GM12878 (cell line): ENCODE results near the gene ZFAND2B. TPM values are rescaled to one million over a fixed set of nuclear protein-coding genes. Genes with fewer than 3 reads are reported as not detected.
A peak's percentile ranks its signal among the peaks of the same experiment; 100 is the strongest.

Experiments used
- ATAC-seq: fragments of 200-7000 bp; cut with Tn5 transposase; 3 replicates; pipeline ENCODE4 v1.9.1; 2020; ENCODE audit warnings: mild to moderate bottlenecking, moderate library complexity
- BruUV-seq: library from RNA; stranded (reverse); fragments of 400-500 nt; replicated peaks from 2 replicates; lab custom pipeline; 2021; lab: Mats Ljungman, UMichigan
- CTCF ChIA-PET: fragments of 300-600 bp; sonication (Branson Sonifier 250); formaldehyde crosslinking; extraction: SDS; loops from one replicate; lab custom pipeline; 2021; ENCODE audit warnings: inconsistent platforms; lab: Yijun Ruan, JAX
- POLR2A ChIA-PET: fragments of 350-600 bp; formaldehyde crosslinking; extraction: SDS; loops from one replicate; lab custom pipeline; 2021; ENCODE audit warnings: inconsistent platforms; lab: Charles Lee
- RAD21 ChIA-PET: fragments of 300-600 bp; sonication (Branson Sonifier 250); formaldehyde crosslinking; loops from one replicate; lab custom pipeline; 2023; ENCODE audit warnings: antibody characterized with exemption; ENCODE audit not compliant: unreplicated experiment; lab: Charles Lee
- SMC1A ChIA-PET: fragments of 300-600 bp; sonication (Branson Sonifier 250); formaldehyde crosslinking; loops from one replicate; lab custom pipeline; 2023; ENCODE audit not compliant: unreplicated experiment, uncharacterized antibody; lab: Charles Lee
- DNase-seq: peaks from one replicate; pipeline ENCODE4 v3.0.0-alpha.2; 2011; ENCODE audit warnings: low read depth, low spot score
- FAIRE-seq: peaks from 3 replicates; lab custom pipeline; 2011; peaks lifted over from hg19 to GRCh38; lab: Jason Lieb, UNC
- H2AFZ ChIP-seq: 2 replicates; pipeline ENCODE4 v1.6.0; 2011; ENCODE audit warnings: low read depth, low read length, control low read depth; ENCODE audit not compliant: control insufficient read depth
- H3K27ac ChIP-seq: 2 replicates; pipeline ENCODE4 v1.5.1; 2011; ENCODE audit warnings: control low read depth; ENCODE audit not compliant: control insufficient read depth, insufficient read depth
- H3K27me3 ChIP-seq, 2 experiments: replicated peaks in 1 of 2; 2 replicates each; pipeline versions ENCODE4 v1.6.0 to v1.6.1; 2011; ENCODE audit warnings: low read length in 1 of 2; ENCODE audit not compliant: control insufficient read depth in 2 of 2, insufficient read depth in 2 of 2
- H3K36me3 ChIP-seq, 2 experiments: 2 replicates each; pipeline ENCODE4 v1.5.1; 2011; ENCODE audit warnings: low read length in 1 of 2; ENCODE audit not compliant: control insufficient read depth in 2 of 2, insufficient read depth in 2 of 2
- H3K4me1 ChIP-seq: 2 replicates; pipeline ENCODE4 v1.6.1; 2011; ENCODE audit warnings: mild to moderate bottlenecking, low read length, moderate library complexity, mixed read lengths; ENCODE audit not compliant: control insufficient read depth, insufficient read depth
- H3K4me2 ChIP-seq: 2 replicates; pipeline ENCODE4 v1.6.0; 2011; ENCODE audit warnings: control low read depth; ENCODE audit not compliant: control insufficient read depth, insufficient read depth
- H3K4me3 ChIP-seq: fragments of 200-600 bp; sonication (generic); 2 replicates; pipeline ENCODE4 v1.5.1; 2016
- H3K79me2 ChIP-seq: 2 replicates; pipeline ENCODE4 v1.6.0; 2011; ENCODE audit warnings: low read length; ENCODE audit not compliant: control insufficient read depth, insufficient read depth
- H3K9ac ChIP-seq: 2 replicates; pipeline ENCODE4 v1.8.0; 2011; ENCODE audit warnings: low read length, control low read depth, mixed read lengths; ENCODE audit not compliant: control insufficient read depth, insufficient read depth
- H3K9me3 ChIP-seq: replicated peaks from 3 replicates; pipeline ENCODE4 v1.5.1; 2011; ENCODE audit warnings: mild to moderate bottlenecking, low read length; ENCODE audit not compliant: control insufficient read depth, insufficient read depth
- H4K20me1 ChIP-seq: 2 replicates; pipeline ENCODE4 v1.6.0; 2011; ENCODE audit not compliant: control insufficient read depth, insufficient read depth
- BCL11A ChIP-seq: IDR thresholded peaks from 2 replicates; pipeline ENCODE4 v1.6.1; 2011; ENCODE audit warnings: low read depth, low read length
- ETV6 ChIP-seq, 2 experiments: fragments of 450-650 bp in 1 of 2; IDR thresholded peaks in 1 of 2; conservative IDR thresholded peaks in 1 of 2; 2 replicates each; pipeline ENCODE4 v1.6.1; 2014; ENCODE audit warnings: antibody characterized with exemption in 1 of 2, borderline replicate concordance in 1 of 2, low read depth in 1 of 2, mild to moderate bottlenecking in 1 of 2, moderate library complexity in 1 of 2
- FOS ChIP-seq: IDR thresholded peaks from 3 replicates; pipeline ENCODE4 v1.6.1; 2011; ENCODE audit warnings: borderline replicate concordance; ENCODE audit not compliant: insufficient read length; ENCODE audit errors: extremely low read depth
- HDGF ChIP-seq: fragments of 450-650 bp; IDR thresholded peaks from 2 replicates; pipeline ENCODE4 v1.6.1; 2016; ENCODE audit warnings: antibody characterized with exemption
- MYB ChIP-seq: fragments of 150-350 bp; IDR thresholded peaks from 2 replicates; pipeline ENCODE4 v1.6.1; 2014; ENCODE audit warnings: mild to moderate bottlenecking, low read depth, low read length, borderline replicate concordance
- NFIC ChIP-seq: IDR thresholded peaks from 2 replicates; pipeline ENCODE4 v1.6.1; 2012; ENCODE audit warnings: low read depth, mild to moderate bottlenecking, inconsistent platforms, low read length, moderate library complexity
- POLR2A ChIP-seq: IDR thresholded peaks from 2 replicates; pipeline ENCODE4 v1.6.1; 2011; ENCODE audit warnings: low read depth, mild to moderate bottlenecking, low read length
- SPI1 ChIP-seq: IDR thresholded peaks from 2 replicates; pipeline ENCODE4 v1.6.1; 2011; ENCODE audit warnings: low read depth, mild to moderate bottlenecking, low read length, moderate library complexity, borderline replicate concordance; ENCODE audit not compliant: insufficient read depth
- WRNIP1 ChIP-seq: IDR thresholded peaks from 2 replicates; pipeline ENCODE4 v1.6.1; 2011; ENCODE audit warnings: low read depth, low read length, improper control_type of control experiment, borderline replicate concordance
- WGBS: methylation state at CpG from one replicate; pipeline ENCODE4 v1.1.6; 2016; ENCODE audit warnings: low lambda C conversion rate; ENCODE audit not compliant: insufficient replicate concordance, insufficient coverage; ENCODE audit errors: missing lambda C conversion rate; 5-methylcytosine and 5-hydroxymethylcytosine counted together
- in situ Hi-C: fragments of 300-500 bp; cut with MboI; formaldehyde crosslinking; loops from 9 replicates; pipeline ENCODE4 v1.14.3; 2018; ENCODE audit warnings: mixed read lengths
- intact Hi-C: fragments of 100-400 bp; cut with micrococcal nuclease; formaldehyde crosslinking; loops from one replicate; pipeline ENCODE4 v1.14.2; 2022; ENCODE audit not compliant: unreplicated experiment
- polyA plus RNA-seq, 11 experiments: library from polyadenylated mRNA; depleted of rRNA in 4 of 11; unstranded in 6 of 11; stranded (reverse) in 5 of 11; fragments of >200 nt; fragmentation: Nextera tagmentation in 4 of 11; fragmentation: Illumina TruSeq in 1 of 11; extraction: Ambion mirVana in 4 of 11; extraction: Trizol in 1 of 11; gene quantifications; 1 replicate in 1 of 11; 2 replicates in 10 of 11; pipeline versions ENCODE4 v1.2.1 to v1.2.3, GENCODE V29; 2011 to 2016; ENCODE audit warnings: inconsistent platforms in 2 of 11, missing spikeins in 2 of 11, low read depth in 1 of 11
- total RNA-seq, 4 experiments: library from RNA; depleted of rRNA in 3 of 4; stranded (reverse); fragments of >200 nt in 3 of 4; fragmentation: Illumina TruSeq in 1 of 4; extraction: Trizol in 1 of 4; gene quantifications; 2 replicates each; pipeline versions ENCODE4 v1.2.1 to v1.2.3, GENCODE V29; 2013 to 2021
- TF ChIP-seq, protein P1 (sequence below): fragments of 450-650 bp; IDR thresholded peaks from 2 replicates; pipeline ENCODE4 v1.6.1; 2017; ENCODE audit warnings: mild to moderate bottlenecking
- TF ChIP-seq, protein P2 (sequence below): IDR thresholded peaks from 2 replicates; pipeline ENCODE4 v1.6.1; 2012; ENCODE audit warnings: low read length, inconsistent platforms

ZFAND2B gene
- total and polyA plus RNA-seq, 10 of the 15 experiments (the other 5 are each of a cell fraction or from before 2014, with no cell fraction given) = 5.4 to 28.1 (median 22.4) TPM

GRCh38 chr2:219215871-219216534 is 9.4 kb downstream of the ZFAND2B start:
- no TSS peak for BruUV-seq
- ChIA-PET SMC1A (interaction anchor here (0.7 to 2.4 kb wide), 3 partner anchors 10 to 79 kb away, joined by 3 to 9 read pairs (median 7); partner anchors contain the start of gene ZFAND2B), POLR2A (interaction anchor here (0.5 to 3.8 kb wide), 6 partner anchors 9 to 40 kb away, joined by 3 to 21 read pairs (median 4); partner anchors contain the start of genes ANKZF1, ATG9A, CNPPD1 and TUBA4B), CTCF (interaction anchor here (0.8 to 3.2 kb wide), 9 partner anchors 9 to 136 kb away, joined by 3 to 14 read pairs (median 4); partner anchors contain the start of gene ZFAND2B), RAD21 (interaction anchor here (1.3 kb wide), 1 partner anchor 40 kb away, joined by 4 read pairs; the partner anchor contains the start of gene CNPPD1)
- no peak for DNase-seq
- H2AFZ ChIP-seq = no peak overlapping the region
- H3K27me3 ChIP-seq = no peaks in the 10 kb centered on the region
- FAIRE-seq = no peak
- H3K36me3 ChIP-seq = peaks cover 1 to 18% of the 10 kb centered on the region in 2 experiments
- no peak overlapping the region for H3K4me3 ChIP-seq
- intact Hi-C loops = no loop called here
- H3K4me2 ChIP-seq = peak overlapping the region; percentile 99; the same call in 1 of the 2 replicates
- H3K9me3 ChIP-seq = no peaks in the 10 kb centered on the region
- in situ Hi-C loops = no loop called here
- WGBS = over 99% methylated on average over 27 of the region's 27 CpGs
- H3K79me2 ChIP-seq = peaks cover 14% of the 10 kb centered on the region
- no peak overlapping the region for H3K9ac ChIP-seq
- TF ChIP-seq POLR2A (0 out of 2 replicates have a peak, but pooled peaks have one; percentile 30), SPI1 (no peak), MYB (no peak)
- H3K27ac ChIP-seq = no peak overlapping the region
- H3K4me1 ChIP-seq = peaks cover 16% of the 10 kb centered on the region
- no peak for ATAC-seq
- no peaks in the 10 kb centered on the region; the same call in 1 of the 2 replicates for H4K20me1 ChIP-seq

GRCh38 chr2:219216535-219216915 is 9.9 kb downstream of the ZFAND2B start:
- Histone ChIP-seq H3K79me2 (peaks cover 14% of the 10 kb centered on the region), H3K4me1 (peaks cover 16% of the 10 kb centered on the region), H3K27me3 (no peaks in the 10 kb centered on the region), H3K4me2 (peak overlapping the region; percentile 99), H3K4me3 (no peak overlapping the region), H3K9ac (no peak overlapping the region), H4K20me1 (no peaks in the 10 kb centered on the region; the same call in 1 of the 2 replicates), H3K27ac (no peak overlapping the region), H2AFZ (no peak overlapping the region), H3K36me3 (peaks cover 1 to 19% of the 10 kb centered on the region in 2 experiments), H3K9me3 (no peaks in the 10 kb centered on the region)
- FAIRE-seq = no peak
- 65% methylated on average over 6 of the region's 6 CpGs for WGBS
- intact Hi-C loops = no loop called here
- ATAC-seq = no peak
- SMC1A ChIA-PET = interaction anchor here (0.7 to 2.4 kb wide), 3 partner anchors 10 to 79 kb away, joined by 3 to 9 read pairs (median 7); partner anchors contain the start of gene ZFAND2B
- RAD21 ChIA-PET = interaction anchor here (1.3 to 2.1 kb wide), 2 partner anchors 10 to 40 kb away, joined by 4 to 7 read pairs; partner anchors contain the start of genes CNPPD1 and ZFAND2B
- BruUV-seq = no TSS peak
- in situ Hi-C loops = no loop called here
- CTCF ChIA-PET = interaction anchor here (0.9 to 3.2 kb wide), 8 partner anchors 10 to 135 kb away, joined by 3 to 14 read pairs (median 4); partner anchors contain the start of gene ZFAND2B
- no peak for DNase-seq
- POLR2A ChIA-PET = interaction anchor here (0.5 to 3.8 kb wide), 6 partner anchors 10 to 40 kb away, joined by 3 to 21 read pairs (median 4); partner anchors contain the start of genes ANKZF1, ATG9A, CNPPD1 and TUBA4B
- TF ChIP-seq WRNIP1 (no peak), ETV6 (conservative IDR thresholded peaks at IDR 0.05 in 1 of 2, IDR thresholded peaks at IDR 0.05 in 1 of 2; ENCODE audit: borderline replicate concordance in 1 of 2, low read depth in 1 of 2) (no peak), NFIC (no peak), HDGF (no peak), BCL11A (no peak), FOS (no peak)
- TF ChIP-seq, protein P1, sequence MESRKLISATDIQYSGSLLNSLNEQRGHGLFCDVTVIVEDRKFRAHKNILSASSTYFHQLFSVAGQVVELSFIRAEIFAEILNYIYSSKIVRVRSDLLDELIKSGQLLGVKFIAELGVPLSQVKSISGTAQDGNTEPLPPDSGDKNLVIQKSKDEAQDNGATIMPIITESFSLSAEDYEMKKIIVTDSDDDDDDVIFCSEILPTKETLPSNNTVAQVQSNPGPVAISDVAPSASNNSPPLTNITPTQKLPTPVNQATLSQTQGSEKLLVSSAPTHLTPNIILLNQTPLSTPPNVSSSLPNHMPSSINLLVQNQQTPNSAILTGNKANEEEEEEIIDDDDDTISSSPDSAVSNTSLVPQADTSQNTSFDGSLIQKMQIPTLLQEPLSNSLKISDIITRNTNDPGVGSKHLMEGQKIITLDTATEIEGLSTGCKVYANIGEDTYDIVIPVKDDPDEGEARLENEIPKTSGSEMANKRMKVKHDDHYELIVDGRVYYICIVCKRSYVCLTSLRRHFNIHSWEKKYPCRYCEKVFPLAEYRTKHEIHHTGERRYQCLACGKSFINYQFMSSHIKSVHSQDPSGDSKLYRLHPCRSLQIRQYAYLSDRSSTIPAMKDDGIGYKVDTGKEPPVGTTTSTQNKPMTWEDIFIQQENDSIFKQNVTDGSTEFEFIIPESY = no peak
- TF ChIP-seq, protein P2, sequence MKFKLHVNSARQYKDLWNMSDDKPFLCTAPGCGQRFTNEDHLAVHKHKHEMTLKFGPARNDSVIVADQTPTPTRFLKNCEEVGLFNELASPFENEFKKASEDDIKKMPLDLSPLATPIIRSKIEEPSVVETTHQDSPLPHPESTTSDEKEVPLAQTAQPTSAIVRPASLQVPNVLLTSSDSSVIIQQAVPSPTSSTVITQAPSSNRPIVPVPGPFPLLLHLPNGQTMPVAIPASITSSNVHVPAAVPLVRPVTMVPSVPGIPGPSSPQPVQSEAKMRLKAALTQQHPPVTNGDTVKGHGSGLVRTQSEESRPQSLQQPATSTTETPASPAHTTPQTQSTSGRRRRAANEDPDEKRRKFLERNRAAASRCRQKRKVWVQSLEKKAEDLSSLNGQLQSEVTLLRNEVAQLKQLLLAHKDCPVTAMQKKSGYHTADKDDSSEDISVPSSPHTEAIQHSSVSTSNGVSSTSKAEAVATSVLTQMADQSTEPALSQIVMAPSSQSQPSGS = no peak
